Hematopoietic multipotent progenitor cell treated with erythropoietin and hydrocortisone succinate and interleukin-3 and kit ligand, for 4 days (in vitro differentiated cells): ENCODE results near the gene OR8D2.
A peak's percentile ranks its signal among the peaks of the same experiment; 100 is the strongest.
"Not testable (repeated sequence)": the region's sequence is repeated elsewhere in the genome, so short reads cannot be mapped to it uniquely, and the experiment has no call there.

Experiments used
- DNase-seq: peaks from one replicate; pipeline ENCODE4 v3.0.0-alpha.2; 2015

OR8D2 gene

DNA sequence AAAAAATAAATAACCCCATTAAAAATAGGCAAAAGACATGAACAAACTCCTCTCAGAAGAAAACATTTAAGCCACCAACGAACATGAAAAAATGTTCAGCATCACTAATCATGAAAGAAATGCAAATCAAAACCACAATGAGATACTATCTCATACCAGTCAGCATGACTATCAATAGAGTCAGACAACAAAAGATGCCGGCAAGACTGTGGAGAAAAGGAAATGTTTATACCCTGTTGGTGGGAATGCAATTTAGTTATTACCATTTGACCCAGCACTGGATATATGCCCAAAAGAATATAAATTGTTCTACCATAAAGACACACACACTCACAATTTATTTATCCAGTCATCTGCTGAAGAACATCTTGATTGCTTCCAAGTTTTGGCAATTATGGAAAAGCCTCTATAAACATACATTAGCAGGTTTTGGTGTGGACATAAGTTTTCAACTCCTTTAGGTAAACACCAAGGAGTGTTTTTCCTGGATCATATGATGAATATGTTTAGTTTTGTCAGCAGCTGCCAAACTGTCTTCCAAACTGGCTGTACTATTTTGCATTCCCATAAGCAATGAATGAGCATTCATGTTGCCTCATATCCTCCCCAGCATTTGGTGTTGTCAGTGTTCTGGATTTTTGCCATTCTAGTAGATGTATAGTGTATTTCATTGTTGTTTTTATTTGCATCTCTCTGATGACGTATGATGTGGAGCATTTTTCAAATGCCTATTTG lies 34.2 kb downstream of the OR8D2 start:
- no peak for DNase-seq

DNA sequence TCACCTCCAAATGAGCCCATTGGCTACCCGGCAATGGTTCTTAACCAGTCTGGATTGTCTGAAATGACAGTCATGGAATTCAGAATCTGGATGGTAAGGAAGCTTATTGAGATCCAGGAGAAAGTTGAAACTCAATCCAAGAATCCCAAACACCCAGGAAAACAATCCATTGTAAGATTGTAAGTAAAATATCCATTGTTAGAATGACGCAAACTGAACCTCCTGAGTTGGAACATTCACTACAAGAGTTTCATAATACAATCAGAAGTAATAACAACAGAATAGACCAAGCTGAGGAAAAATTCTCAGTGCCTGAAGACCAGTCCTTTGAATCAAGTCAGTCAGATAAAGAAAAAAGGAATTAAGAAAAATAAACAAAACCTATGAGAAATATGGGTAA lies 41.7 kb downstream of the OR8D2 start:
- no peak for DNase-seq

DNA sequence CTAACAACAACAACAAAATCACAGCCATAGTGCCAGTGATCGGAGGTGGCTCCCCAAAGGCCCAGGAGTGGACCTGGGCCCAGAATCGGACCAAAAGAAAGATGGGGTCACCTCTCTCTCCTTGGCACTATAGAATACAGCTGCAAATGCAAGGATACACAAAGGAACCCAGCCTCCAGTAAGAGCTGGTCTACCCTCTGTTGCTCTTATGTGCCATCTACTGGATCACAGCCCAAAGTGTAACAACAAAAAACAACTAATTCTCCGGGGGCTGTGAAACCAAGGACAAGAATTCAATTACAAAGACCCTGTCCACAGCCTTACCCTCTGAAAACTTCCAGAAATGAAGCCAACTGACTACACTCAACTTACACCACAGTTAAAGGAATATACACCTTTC lies 42.2 kb downstream of the OR8D2 start:
- peak; percentile 71 for DNase-seq

DNA sequence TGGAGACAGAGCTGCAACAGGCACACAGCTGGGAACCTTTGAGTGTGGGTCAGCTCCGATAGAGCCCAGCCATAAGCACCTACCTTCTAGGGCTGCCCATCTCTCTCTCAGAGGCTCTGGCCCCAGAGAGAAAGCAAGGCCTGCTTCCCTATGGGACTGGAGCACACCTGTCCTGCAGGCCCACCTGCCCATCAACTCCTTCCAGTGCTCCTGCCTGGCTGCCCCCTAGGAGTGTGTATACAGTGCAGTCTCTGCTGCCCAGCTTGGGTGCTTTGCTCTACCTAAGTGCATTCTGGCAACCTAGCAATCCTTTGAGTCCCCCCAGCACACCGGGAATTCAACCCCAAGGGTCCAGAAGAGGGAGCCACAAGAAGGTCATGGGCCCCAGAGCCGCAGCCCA lies 42.8 kb downstream of the OR8D2 start:
- DNase-seq = no peak

DNA sequence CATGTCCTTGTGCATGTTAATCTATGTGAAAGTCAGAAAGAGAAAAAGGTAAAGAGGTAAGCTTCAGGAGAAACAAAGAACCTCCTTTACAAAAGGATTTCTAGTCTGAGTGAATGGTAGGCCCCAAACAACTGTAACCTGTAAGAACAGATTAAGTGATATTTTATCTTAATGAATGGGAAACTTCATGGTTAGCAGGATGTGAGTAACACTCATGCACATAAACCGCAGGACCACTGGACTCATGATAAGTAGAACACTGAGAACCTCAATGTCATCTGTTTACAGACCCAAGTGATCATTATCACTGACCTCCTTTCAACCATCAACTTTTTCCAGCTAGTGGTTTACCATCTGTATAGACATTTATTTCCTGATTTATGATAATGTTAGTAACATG lies 43.9 kb downstream of the OR8D2 start:
- peak; percentile 95 for DNase-seq

DNA sequence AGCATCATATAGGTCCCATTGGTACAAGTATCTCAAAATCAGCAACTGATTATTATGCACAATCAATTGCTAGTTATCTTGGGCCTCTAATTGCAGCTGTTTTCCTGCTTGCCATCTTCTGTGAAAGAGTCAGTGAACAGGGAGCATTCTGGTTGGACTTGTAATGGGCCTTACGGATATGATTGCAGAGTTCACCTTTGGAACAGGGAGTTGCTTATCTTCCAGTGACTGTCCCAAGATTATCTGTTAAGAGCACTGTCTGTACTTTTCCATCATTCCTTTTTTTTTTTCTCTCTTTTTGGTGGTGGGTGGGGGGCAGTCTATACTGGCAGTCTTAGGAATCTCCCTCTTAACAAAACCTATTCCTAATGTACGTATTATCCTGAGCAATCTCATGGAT lies 46.0 kb downstream of the OR8D2 start:
- DNase-seq = no peak

DNA sequence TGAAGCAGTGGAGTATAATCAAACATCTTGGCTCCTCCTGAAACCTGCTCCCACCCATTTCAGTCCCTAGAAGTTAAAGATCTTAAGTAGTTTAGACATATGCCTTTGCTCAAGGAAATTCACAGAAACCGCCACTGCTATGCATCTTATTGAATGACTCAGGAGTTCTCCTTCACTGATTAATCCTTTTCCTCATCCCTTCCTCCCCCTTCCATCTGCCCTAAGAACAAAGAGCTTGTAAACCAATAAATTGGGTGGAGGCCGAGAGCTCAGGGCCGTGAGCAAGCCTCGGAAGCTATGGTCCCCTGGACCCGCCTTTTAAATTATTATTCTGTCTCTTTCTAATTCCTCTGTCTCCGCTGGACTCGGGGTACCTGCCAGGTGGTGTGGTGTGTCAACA lies 49.1 kb downstream of the OR8D2 start:
- DNase-seq = not testable (repeated sequence)
